SJCRH30 (cell line): ENCODE results near the gene DCXR. TPM values are rescaled to one million over a fixed set of nuclear protein-coding genes. Genes with fewer than 3 reads are reported as not detected.
A peak's percentile ranks its signal among the peaks of the same experiment; 100 is the strongest.

Experiments
- DNase-seq, 2 experiments: peaks; one replicate each; pipeline ENCODE4 v3.0.0-alpha.2; 2015 to 2020
- H3K27ac ChIP-seq: fragments of 250-450 bp; sonication (Bioruptor Pico); 2 replicates; pipeline ENCODE4 v1.5.1; 2020; ENCODE audit warnings: mild to moderate bottlenecking, moderate library complexity
- H3K27me3 ChIP-seq: fragments of 250-450 bp; sonication (Bioruptor Pico); 2 replicates; pipeline ENCODE4 v1.5.1; 2020; ENCODE audit warnings: mild to moderate bottlenecking, moderate library complexity
- H3K36me3 ChIP-seq: fragments of 250-450 bp; sonication (Bioruptor Pico); 2 replicates; pipeline ENCODE4 v1.5.1; 2020; ENCODE audit warnings: mild to moderate bottlenecking, moderate library complexity
- H3K4me1 ChIP-seq: fragments of 250-450 bp; sonication (Bioruptor Pico); 2 replicates; pipeline ENCODE4 v1.5.1; 2020; ENCODE audit warnings: mild to moderate bottlenecking, moderate library complexity
- H3K4me3 ChIP-seq: fragments of 250-450 bp; sonication (Bioruptor Pico); 2 replicates; pipeline ENCODE4 v1.5.1; 2020; ENCODE audit warnings: mild to moderate bottlenecking, moderate library complexity
- H3K9me3 ChIP-seq: fragments of 250-450 bp; sonication (Bioruptor Pico); replicated peaks from 2 replicates; pipeline ENCODE4 v1.5.1; 2020; ENCODE audit warnings: mild to moderate bottlenecking, moderate library complexity
- total RNA-seq: library from RNA; depleted of rRNA; stranded (reverse); fragments of >200 nt; shearing (Covaris generic); gene quantifications from 2 replicates; pipeline ENCODE4 v1.2.3, GENCODE V29; 2014; rRNA removed

The DCXR gene
- total RNA-seq, 1 experiment from 2014 or later, result 110 TPM

DNA sequence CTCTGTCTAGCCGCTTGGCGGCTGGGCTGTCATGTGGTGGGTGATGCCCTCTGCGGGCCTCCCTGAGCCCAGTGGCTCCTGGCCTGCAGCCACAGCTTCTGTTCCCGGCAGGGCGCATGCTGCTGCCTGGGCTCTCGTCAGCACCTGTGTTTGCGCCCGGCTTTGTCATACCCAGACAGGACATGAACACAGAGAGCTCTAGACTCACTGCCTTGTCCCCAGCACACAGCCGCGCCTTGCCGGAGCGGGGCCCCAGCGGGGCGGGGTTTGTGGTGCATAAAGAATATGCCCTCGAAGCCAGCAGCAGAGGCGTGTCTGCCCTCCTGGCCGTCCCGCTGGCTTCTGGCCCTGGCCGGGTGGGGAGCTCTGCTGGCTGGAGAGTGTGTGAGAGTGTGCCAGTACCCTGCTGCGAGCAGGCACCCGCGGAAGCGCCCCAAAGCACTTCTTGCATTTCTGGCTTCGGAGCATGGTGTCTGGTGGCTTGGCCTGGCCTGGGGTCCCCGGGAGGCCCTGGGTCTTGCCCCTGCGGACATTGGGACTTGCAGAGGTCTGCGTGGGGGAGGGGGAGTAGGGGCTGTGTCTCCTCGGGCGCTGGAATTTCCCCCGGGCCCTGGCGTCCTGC is 45.7 kb downstream of the DCXR start:
- H3K9me3 ChIP-seq, result no peaks in the 10 kb centered on the region
- no peaks in the 10 kb centered on the region for H3K36me3 ChIP-seq
- DNase-seq, result peak; percentile 97 to 98
- H3K27ac ChIP-seq, result peak overlapping the region; percentile 27
- no peaks in the 10 kb centered on the region for H3K27me3 ChIP-seq
- H3K4me3 ChIP-seq, result peak overlapping the region; percentile 35
- peaks cover 32% of the 10 kb centered on the region for H3K4me1 ChIP-seq

- Histone ChIP-seq H3K4me3 (no peak overlapping the region), H3K27ac (peak overlapping the region; percentile 1; the same call in 1 of the 2 replicates), H3K4me1 (peaks cover 32% of the 10 kb centered on the region), H3K36me3 (peaks cover 4% of the 10 kb centered on the region; the same call in 1 of the 2 replicates), H3K27me3 (no peaks in the 10 kb centered on the region), H3K9me3 (no peaks in the 10 kb centered on the region)
- DNase-seq, result peak in 1 of 2 experiments; percentile 36
These were observed 46.4 kb downstream of the DCXR start for GRCh38 chr17:81990836-81991683.

- Histone ChIP-seq H3K27ac (no peak overlapping the region), H3K36me3 (peaks cover 24% of the 10 kb centered on the region), H3K4me1 (peaks cover 14% of the 10 kb centered on the region), H3K27me3 (no peaks in the 10 kb centered on the region), H3K4me3 (no peak overlapping the region), H3K9me3 (no peaks in the 10 kb centered on the region)
- no peak for DNase-seq
These were observed 50.2 kb downstream of the DCXR start for GRCh38 chr17:81987161-81987770.

DNA sequence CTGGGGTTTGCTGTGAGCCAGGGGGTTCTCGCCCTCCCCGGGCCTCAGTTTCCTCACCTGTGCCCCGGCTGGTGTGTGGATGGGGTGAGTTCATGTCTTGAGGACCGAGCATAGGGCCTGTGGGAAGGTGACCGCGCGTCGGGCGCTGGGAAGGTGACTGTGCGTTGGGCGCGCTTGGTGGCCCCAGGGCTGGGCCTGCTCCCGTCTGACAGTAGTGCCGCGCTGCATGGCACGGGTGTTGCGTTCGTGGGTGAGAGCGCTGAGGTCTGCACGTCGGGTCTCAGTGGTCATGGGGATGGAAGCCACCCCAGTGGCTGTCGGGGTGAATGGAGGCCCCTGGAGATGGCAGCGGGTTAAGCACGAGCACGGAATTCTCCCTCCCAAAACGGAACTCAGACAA is 50.9 kb downstream of the DCXR start:
- DNase-seq, result no peak

More for the DNA sequence above, 50.9 kb downstream of the DCXR start:
- Histone ChIP-seq H3K36me3 (peaks cover 24% of the 10 kb centered on the region), H3K27me3 (no peaks in the 10 kb centered on the region), H3K4me1 (peaks cover 11% of the 10 kb centered on the region; the same call in 1 of the 2 replicates), H3K4me3 (no peak overlapping the region), H3K9me3 (no peaks in the 10 kb centered on the region), H3K27ac (no peak overlapping the region)

Other genes starting within 250 kb of the DCXR start
- gene GCGR, start 233.5 kb downstream of the DCXR start, total RNA-seq, result 0.04 TPM in 1 of 2 replicates, not detected in the other
- gene MCRIP1, start 204.4 kb downstream of the DCXR start, total RNA-seq, result 130 and 146 TPM in 2 replicates
- not detected in 2 replicates for gene PPP1R27, start 202.6 kb downstream of the DCXR start, total RNA-seq
- 558 and 620 TPM in 2 replicates for gene P4HB, start 177.2 kb downstream of the DCXR start, total RNA-seq
- 201 and 216 TPM in 2 replicates for gene ARHGDIA, start 166.4 kb downstream of the DCXR start, total RNA-seq
- 512 and 516 TPM in 2 replicates for gene ALYREF, start 146.1 kb downstream of the DCXR start, total RNA-seq
- gene ANAPC11, start 146.0 kb downstream of the DCXR start, total RNA-seq, result 266 and 312 TPM in 2 replicates
- 3.8 and 4.9 TPM in 2 replicates for gene NPB, start 135.5 kb downstream of the DCXR start, total RNA-seq
- 30.2 and 33.0 TPM in 2 replicates for gene PCYT2, start 126.3 kb downstream of the DCXR start, total RNA-seq
- 20.1 and 23.5 TPM in 2 replicates for gene SIRT7, start 119.5 kb downstream of the DCXR start, total RNA-seq
- gene MAFG, start 110.0 kb downstream of the DCXR start, total RNA-seq, result 27.3 and 29.0 TPM in 2 replicates
- gene PYCR1, start 100.4 kb downstream of the DCXR start, total RNA-seq, result 152 and 159 TPM in 2 replicates
- gene MYADML2, start 90.5 kb downstream of the DCXR start, total RNA-seq, result 0.81 and 0.85 TPM in 2 replicates
- 1.8 and 3.3 TPM in 2 replicates for gene NOTUM, start 76.5 kb downstream of the DCXR start, total RNA-seq
- gene ASPSCR1, start 60.1 kb downstream of the DCXR start, total RNA-seq, result 40.6 and 42.6 TPM in 2 replicates
- gene CENPX, start 14.8 kb downstream of the DCXR start, total RNA-seq, result 116 and 136 TPM in 2 replicates
- 17.3 and 21.3 TPM in 2 replicates for gene LRRC45, start 14.4 kb downstream of the DCXR start, total RNA-seq
- gene RAC3, start 6.0 kb downstream of the DCXR start, total RNA-seq, result 17.9 and 20.8 TPM in 2 replicates
- 21.8 and 26.5 TPM in 2 replicates for gene RFNG, start 14.1 kb upstream of the DCXR start, total RNA-seq
- 168 and 176 TPM in 2 replicates for gene GPS1, start 14.2 kb upstream of the DCXR start, total RNA-seq
- 112 and 126 TPM in 2 replicates for gene DUS1L, start 28.1 kb upstream of the DCXR start, total RNA-seq
- gene FASN, start 60.5 kb upstream of the DCXR start, total RNA-seq, result 141 and 151 TPM in 2 replicates
- gene CCDC57, start 175.1 kb upstream of the DCXR start, total RNA-seq, result 23.5 and 24.6 TPM in 2 replicates
- 11.0 and 13.2 TPM in 2 replicates for gene SLC16A3, start 191.3 kb upstream of the DCXR start, total RNA-seq
- gene CSNK1D, start 236.0 kb upstream of the DCXR start, total RNA-seq, result 70.5 and 88.7 TPM in 2 replicates